Measurements from ENCODE around the gene CACNA1S. TPM values are rescaled to one million over a fixed set of nuclear protein-coding genes. Genes with fewer than 3 reads are reported as not detected.

Gene CACNA1S
- total RNA-seq, 1 experiment from 2014 or later = not detected

DNA sequence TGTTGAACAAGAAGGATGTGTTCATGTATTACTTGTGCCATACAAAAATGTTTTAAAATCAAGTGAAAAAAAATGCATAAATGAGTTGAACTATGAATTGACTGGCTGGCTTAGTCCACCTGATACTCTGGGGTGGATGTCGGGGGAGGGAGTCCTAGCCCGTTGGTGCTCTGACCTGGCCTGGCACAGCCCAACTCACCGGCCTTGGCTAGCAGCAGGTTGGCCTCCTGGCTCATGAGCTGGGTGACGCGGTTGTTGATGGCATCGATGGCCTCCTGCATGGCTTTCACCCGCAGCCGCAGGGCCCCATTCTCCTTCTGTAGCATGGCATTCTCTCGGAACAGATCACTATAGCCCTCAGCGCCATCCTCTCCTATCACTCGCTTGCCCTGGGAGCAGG lies 110.3 kb downstream of the CACNA1S start:
- intact Hi-C loops (cut with micrococcal nuclease; ENCODE audit: unreplicated experiment) (no loop called here), in situ Hi-C loops (cut with HindIII; ENCODE audit: low pct_unique_long_range_greater_than_20kb, low sequenced_read_pairs) (no loop called here)
- BruUV-seq (replicated peaks) = no TSS peak
- Histone ChIP-seq H3K4me1 (ENCODE audit: control insufficient read depth, insufficient read depth, low read length) (no peaks in the 10 kb centered on the region), H3K27me3 (ENCODE audit: control insufficient read depth, insufficient read depth, low read length) (no peaks in the 10 kb centered on the region), H3K4me3 (ENCODE audit: low read depth in 2 of 2, low read length in 2 of 2) (no peak overlapping the region), H3K9me3 (ENCODE audit: control insufficient read depth, insufficient read depth, low read depth, low read length) (no peaks in the 10 kb centered on the region), H3K36me3 (ENCODE audit: control insufficient read depth, insufficient read depth, low read length) (no peaks in the 10 kb centered on the region), H3K27ac (ENCODE audit: low read length) (no peak overlapping the region)
- ChIA-PET POLR2A (no interaction called here), CTCF (no interaction called here)
- ATAC-seq (no peak), DNase-seq (ENCODE audit: low read depth, low spot score) (no peak)
- TF ChIP-seq SIN3A (IDR thresholded peaks at IDR 0.05; ENCODE audit: borderline replicate concordance, insufficient read depth, low read depth, low read length) = no peak
- TF ChIP-seq, protein P1, sequence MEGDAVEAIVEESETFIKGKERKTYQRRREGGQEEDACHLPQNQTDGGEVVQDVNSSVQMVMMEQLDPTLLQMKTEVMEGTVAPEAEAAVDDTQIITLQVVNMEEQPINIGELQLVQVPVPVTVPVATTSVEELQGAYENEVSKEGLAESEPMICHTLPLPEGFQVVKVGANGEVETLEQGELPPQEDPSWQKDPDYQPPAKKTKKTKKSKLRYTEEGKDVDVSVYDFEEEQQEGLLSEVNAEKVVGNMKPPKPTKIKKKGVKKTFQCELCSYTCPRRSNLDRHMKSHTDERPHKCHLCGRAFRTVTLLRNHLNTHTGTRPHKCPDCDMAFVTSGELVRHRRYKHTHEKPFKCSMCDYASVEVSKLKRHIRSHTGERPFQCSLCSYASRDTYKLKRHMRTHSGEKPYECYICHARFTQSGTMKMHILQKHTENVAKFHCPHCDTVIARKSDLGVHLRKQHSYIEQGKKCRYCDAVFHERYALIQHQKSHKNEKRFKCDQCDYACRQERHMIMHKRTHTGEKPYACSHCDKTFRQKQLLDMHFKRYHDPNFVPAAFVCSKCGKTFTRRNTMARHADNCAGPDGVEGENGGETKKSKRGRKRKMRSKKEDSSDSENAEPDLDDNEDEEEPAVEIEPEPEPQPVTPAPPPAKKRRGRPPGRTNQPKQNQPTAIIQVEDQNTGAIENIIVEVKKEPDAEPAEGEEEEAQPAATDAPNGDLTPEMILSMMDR (IDR thresholded peaks at IDR 0.05) = no peak
- TF ChIP-seq POLR2AphosphoS5 (IDR thresholded peaks at IDR 0.05; ENCODE audit: low read depth, low read length) = no peak

DNA sequence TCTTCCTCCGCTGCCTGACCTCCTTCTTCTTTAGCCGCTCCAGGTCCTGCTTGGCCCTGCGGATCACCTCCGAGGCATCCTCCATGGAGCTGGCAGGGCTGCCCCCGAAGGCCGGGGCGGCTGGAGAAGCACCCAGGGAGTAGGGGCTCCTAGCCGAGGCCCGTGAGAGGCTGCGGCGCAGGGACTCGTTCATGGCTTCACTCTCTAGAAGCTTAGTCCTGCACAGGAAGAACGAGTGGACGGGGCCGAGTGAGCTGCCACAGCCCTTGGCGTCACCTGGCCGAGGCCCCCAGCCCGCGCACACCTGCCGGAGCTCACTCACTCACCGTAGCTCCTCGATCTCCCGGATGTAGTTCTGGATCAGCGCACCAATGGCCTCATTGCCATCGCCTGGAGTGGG lies 111.8 kb downstream of the CACNA1S start:
- no peaks in the 10 kb centered on the region for H3K27me3 ChIP-seq (ENCODE audit: control insufficient read depth, insufficient read depth, low read length)
- H3K9me3 ChIP-seq (ENCODE audit: control insufficient read depth, insufficient read depth, low read depth, low read length) = no peaks in the 10 kb centered on the region
- in situ Hi-C loops (cut with HindIII; ENCODE audit: low pct_unique_long_range_greater_than_20kb, low sequenced_read_pairs) = no loop called here
- intact Hi-C loops (cut with micrococcal nuclease; ENCODE audit: unreplicated experiment) = no loop called here
- no peak overlapping the region for H3K27ac ChIP-seq (ENCODE audit: low read length)
- DNase-seq (ENCODE audit: low read depth, low spot score) (no peak), ATAC-seq (no peak)
- TF ChIP-seq SIN3A (IDR thresholded peaks at IDR 0.05; ENCODE audit: borderline replicate concordance, insufficient read depth, low read depth, low read length) = no peak
- CTCF ChIA-PET = no interaction called here
- BruUV-seq (replicated peaks) = no TSS peak
- no peak overlapping the region for H3K4me3 ChIP-seq (ENCODE audit: low read depth in 2 of 2, low read length in 2 of 2)
- POLR2A ChIA-PET = no interaction called here
- H3K4me1 ChIP-seq (ENCODE audit: control insufficient read depth, insufficient read depth, low read length) = no peaks in the 10 kb centered on the region
- no peaks in the 10 kb centered on the region for H3K36me3 ChIP-seq (ENCODE audit: control insufficient read depth, insufficient read depth, low read length)

DNA sequence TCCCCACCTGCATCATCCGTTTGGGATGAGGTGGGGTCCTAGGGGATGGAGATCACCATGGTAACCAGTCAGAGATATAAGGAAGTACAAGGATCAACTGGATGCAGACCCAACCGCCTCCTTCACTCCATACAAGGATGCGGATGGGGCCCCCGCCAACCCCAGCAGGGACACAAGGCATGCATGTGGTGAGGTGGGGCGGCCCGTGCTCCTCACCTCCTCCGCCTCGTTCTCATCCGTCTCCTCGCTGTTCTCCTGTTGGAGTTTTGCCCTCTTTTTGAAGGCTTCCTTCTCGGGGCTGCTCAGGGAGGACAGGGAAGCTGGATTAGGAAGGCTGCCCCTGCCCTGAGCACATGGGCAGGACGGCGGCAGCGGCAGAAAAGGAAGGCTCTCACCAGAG lies 112.6 kb downstream of the CACNA1S start:
- no peaks in the 10 kb centered on the region for H3K36me3 ChIP-seq (ENCODE audit: control insufficient read depth, insufficient read depth, low read length)
- POLR2A ChIA-PET = no interaction called here
- no peak for ATAC-seq
- TF ChIP-seq TCF7L2 (IDR thresholded peaks at IDR 0.05; ENCODE audit: low read depth, low read length) = no peak
- TF ChIP-seq, protein P2, sequence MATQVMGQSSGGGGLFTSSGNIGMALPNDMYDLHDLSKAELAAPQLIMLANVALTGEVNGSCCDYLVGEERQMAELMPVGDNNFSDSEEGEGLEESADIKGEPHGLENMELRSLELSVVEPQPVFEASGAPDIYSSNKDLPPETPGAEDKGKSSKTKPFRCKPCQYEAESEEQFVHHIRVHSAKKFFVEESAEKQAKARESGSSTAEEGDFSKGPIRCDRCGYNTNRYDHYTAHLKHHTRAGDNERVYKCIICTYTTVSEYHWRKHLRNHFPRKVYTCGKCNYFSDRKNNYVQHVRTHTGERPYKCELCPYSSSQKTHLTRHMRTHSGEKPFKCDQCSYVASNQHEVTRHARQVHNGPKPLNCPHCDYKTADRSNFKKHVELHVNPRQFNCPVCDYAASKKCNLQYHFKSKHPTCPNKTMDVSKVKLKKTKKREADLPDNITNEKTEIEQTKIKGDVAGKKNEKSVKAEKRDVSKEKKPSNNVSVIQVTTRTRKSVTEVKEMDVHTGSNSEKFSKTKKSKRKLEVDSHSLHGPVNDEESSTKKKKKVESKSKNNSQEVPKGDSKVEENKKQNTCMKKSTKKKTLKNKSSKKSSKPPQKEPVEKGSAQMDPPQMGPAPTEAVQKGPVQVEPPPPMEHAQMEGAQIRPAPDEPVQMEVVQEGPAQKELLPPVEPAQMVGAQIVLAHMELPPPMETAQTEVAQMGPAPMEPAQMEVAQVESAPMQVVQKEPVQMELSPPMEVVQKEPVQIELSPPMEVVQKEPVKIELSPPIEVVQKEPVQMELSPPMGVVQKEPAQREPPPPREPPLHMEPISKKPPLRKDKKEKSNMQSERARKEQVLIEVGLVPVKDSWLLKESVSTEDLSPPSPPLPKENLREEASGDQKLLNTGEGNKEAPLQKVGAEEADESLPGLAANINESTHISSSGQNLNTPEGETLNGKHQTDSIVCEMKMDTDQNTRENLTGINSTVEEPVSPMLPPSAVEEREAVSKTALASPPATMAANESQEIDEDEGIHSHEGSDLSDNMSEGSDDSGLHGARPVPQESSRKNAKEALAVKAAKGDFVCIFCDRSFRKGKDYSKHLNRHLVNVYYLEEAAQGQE (IDR thresholded peaks at IDR 0.05; ENCODE audit: insufficient read depth in 1 of 2, low read depth in 2 of 2, low read length in 1 of 2) = no peak
- TF ChIP-seq SIN3A (IDR thresholded peaks at IDR 0.05; ENCODE audit: borderline replicate concordance, insufficient read depth, low read depth, low read length) = no peak
- TF ChIP-seq POLR2AphosphoS5 (IDR thresholded peaks at IDR 0.05; ENCODE audit: low read depth, low read length) = no peak
- TF ChIP-seq, protein P1 (IDR thresholded peaks at IDR 0.05) = no peak
- H3K4me3 ChIP-seq (ENCODE audit: low read depth in 2 of 2, low read length in 2 of 2) = no peak overlapping the region
- H3K27me3 ChIP-seq (ENCODE audit: control insufficient read depth, insufficient read depth, low read length) = no peaks in the 10 kb centered on the region
- DNase-seq (ENCODE audit: low read depth, low spot score) = no peak
- in situ Hi-C loops (cut with HindIII; ENCODE audit: low pct_unique_long_range_greater_than_20kb, low sequenced_read_pairs) = no loop called here
- no TSS peak for BruUV-seq (replicated peaks)
- no peaks in the 10 kb centered on the region for H3K4me1 ChIP-seq (ENCODE audit: control insufficient read depth, insufficient read depth, low read length)
- CTCF ChIA-PET = no interaction called here
- H3K9me3 ChIP-seq (ENCODE audit: control insufficient read depth, insufficient read depth, low read depth, low read length) = no peaks in the 10 kb centered on the region
- no peak overlapping the region for H3K27ac ChIP-seq (ENCODE audit: low read length)
- intact Hi-C loops (cut with micrococcal nuclease; ENCODE audit: unreplicated experiment) = no loop called here

All from Panc1 (cell line).